ENCODE measurements around the gene ANLN.
A peak's percentile ranks its signal among the peaks of the same experiment; 100 is the strongest.

Gene ANLN

GRCh38 chr7:36407636-36408550 is 18.2 kb downstream of the ANLN start:
- no peak for DNase-seq (ENCODE audit: low spot score)
- Mint-ChIP-seq H3K4me3 (no peak overlapping the region), H3K27ac (no peak overlapping the region), H3K36me3 (ENCODE audit: low read depth) (peaks cover 36% of the 10 kb centered on the region), H3K27me3 (ENCODE audit: low read depth) (no peaks in the 10 kb centered on the region), H3K9me3 (no peaks in the 10 kb centered on the region), H3K4me1 (ENCODE audit: low read depth) (peaks cover 22% of the 10 kb centered on the region)

GRCh38 chr7:36408589-36408988 is 18.9 kb downstream of the ANLN start:
- Mint-ChIP-seq H3K27ac (no peak overlapping the region), H3K36me3 (ENCODE audit: low read depth) (peaks cover 31% of the 10 kb centered on the region), H3K27me3 (ENCODE audit: low read depth) (no peaks in the 10 kb centered on the region), H3K4me1 (ENCODE audit: low read depth) (peaks cover 17% of the 10 kb centered on the region), H3K9me3 (no peaks in the 10 kb centered on the region), H3K4me3 (no peak overlapping the region)
- DNase-seq (ENCODE audit: low spot score), result no peak

GRCh38 chr7:36409180-36409579 is 19.5 kb downstream of the ANLN start:
- no peaks in the 10 kb centered on the region for H3K9me3 Mint-ChIP-seq
- no peaks in the 10 kb centered on the region for H3K27me3 Mint-ChIP-seq (ENCODE audit: low read depth)
- H3K36me3 Mint-ChIP-seq (ENCODE audit: low read depth), result peaks cover 29% of the 10 kb centered on the region
- H3K27ac Mint-ChIP-seq, result no peak overlapping the region
- H3K4me3 Mint-ChIP-seq, result no peak overlapping the region
- peaks cover 17% of the 10 kb centered on the region for H3K4me1 Mint-ChIP-seq (ENCODE audit: low read depth)
- no peak for DNase-seq (ENCODE audit: low spot score)

GRCh38 chr7:36415144-36415543 is 25.5 kb downstream of the ANLN start:
- H3K4me3 Mint-ChIP-seq, result no peak overlapping the region
- DNase-seq (ENCODE audit: low spot score), result no peak
- H3K27ac Mint-ChIP-seq, result peak overlapping the region; percentile 34
- H3K4me1 Mint-ChIP-seq (ENCODE audit: low read depth), result peaks cover 1% of the 10 kb centered on the region
- H3K27me3 Mint-ChIP-seq (ENCODE audit: low read depth), result no peaks in the 10 kb centered on the region
- peaks cover 32% of the 10 kb centered on the region for H3K36me3 Mint-ChIP-seq (ENCODE audit: low read depth)
- no peaks in the 10 kb centered on the region for H3K9me3 Mint-ChIP-seq

GRCh38 chr7:36416251-36416650 is 26.6 kb downstream of the ANLN start:
- Mint-ChIP-seq H3K4me1 (ENCODE audit: low read depth) (peaks cover 1% of the 10 kb centered on the region), H3K4me3 (no peak overlapping the region), H3K9me3 (no peaks in the 10 kb centered on the region), H3K36me3 (ENCODE audit: low read depth) (peaks cover 38% of the 10 kb centered on the region), H3K27ac (no peak overlapping the region), H3K27me3 (ENCODE audit: low read depth) (no peaks in the 10 kb centered on the region)
- DNase-seq (ENCODE audit: low spot score), result no peak

- no peak overlapping the region for H3K4me3 Mint-ChIP-seq
- peaks cover 56% of the 10 kb centered on the region for H3K36me3 Mint-ChIP-seq (ENCODE audit: low read depth)
- no peaks in the 10 kb centered on the region for H3K27me3 Mint-ChIP-seq (ENCODE audit: low read depth)
- H3K4me1 Mint-ChIP-seq (ENCODE audit: low read depth), result no peaks in the 10 kb centered on the region
- H3K27ac Mint-ChIP-seq, result no peak overlapping the region
- no peak for DNase-seq (ENCODE audit: low spot score)
- H3K9me3 Mint-ChIP-seq, result no peaks in the 10 kb centered on the region
Observed at GRCh38 chr7:36420307-36420706, 30.6 kb downstream of the ANLN start.

- no peak for DNase-seq (ENCODE audit: low spot score)
- Mint-ChIP-seq H3K9me3 (no peaks in the 10 kb centered on the region), H3K4me3 (no peak overlapping the region), H3K36me3 (ENCODE audit: low read depth) (peaks cover 59% of the 10 kb centered on the region), H3K27me3 (ENCODE audit: low read depth) (no peaks in the 10 kb centered on the region), H3K27ac (no peak overlapping the region), H3K4me1 (ENCODE audit: low read depth) (no peaks in the 10 kb centered on the region)
Observed at GRCh38 chr7:36422072-36422471, 32.4 kb downstream of the ANLN start.

- Mint-ChIP-seq H3K36me3 (ENCODE audit: low read depth) (peaks cover 59% of the 10 kb centered on the region), H3K9me3 (no peaks in the 10 kb centered on the region), H3K27ac (no peak overlapping the region), H3K4me1 (ENCODE audit: low read depth) (no peaks in the 10 kb centered on the region), H3K4me3 (no peak overlapping the region), H3K27me3 (ENCODE audit: low read depth) (no peaks in the 10 kb centered on the region)
- no peak for DNase-seq (ENCODE audit: low spot score)
Observed at GRCh38 chr7:36423633-36424032, 34.0 kb downstream of the ANLN start.

- Mint-ChIP-seq H3K9me3 (peaks cover 16% of the 10 kb centered on the region), H3K27ac (no peak overlapping the region), H3K27me3 (ENCODE audit: low read depth) (no peaks in the 10 kb centered on the region), H3K4me3 (no peak overlapping the region), H3K36me3 (ENCODE audit: low read depth) (peaks cover 72% of the 10 kb centered on the region), H3K4me1 (ENCODE audit: low read depth) (no peaks in the 10 kb centered on the region)
- no peak for DNase-seq (ENCODE audit: low spot score)
Observed at GRCh38 chr7:36430186-36430585, 40.5 kb downstream of the ANLN start.

GRCh38 chr7:36430881-36431280 is 41.2 kb downstream of the ANLN start:
- Mint-ChIP-seq H3K27ac (no peak overlapping the region), H3K4me3 (no peak overlapping the region), H3K27me3 (ENCODE audit: low read depth) (no peaks in the 10 kb centered on the region), H3K4me1 (ENCODE audit: low read depth) (no peaks in the 10 kb centered on the region), H3K9me3 (peaks cover 16% of the 10 kb centered on the region), H3K36me3 (ENCODE audit: low read depth) (peaks cover 70% of the 10 kb centered on the region)
- no peak for DNase-seq (ENCODE audit: low spot score)

GRCh38 chr7:36438211-36438610 is 48.5 kb downstream of the ANLN start:
- H3K27me3 Mint-ChIP-seq (ENCODE audit: low read depth), result no peaks in the 10 kb centered on the region
- no peaks in the 10 kb centered on the region for H3K4me1 Mint-ChIP-seq (ENCODE audit: low read depth)
- no peaks in the 10 kb centered on the region for H3K9me3 Mint-ChIP-seq
- no peak overlapping the region for H3K4me3 Mint-ChIP-seq
- peaks cover 36% of the 10 kb centered on the region for H3K36me3 Mint-ChIP-seq (ENCODE audit: low read depth)
- no peak overlapping the region for H3K27ac Mint-ChIP-seq
- no peak for DNase-seq (ENCODE audit: low spot score)

- H3K4me3 Mint-ChIP-seq, result no peak overlapping the region
- H3K9me3 Mint-ChIP-seq, result no peaks in the 10 kb centered on the region
- H3K36me3 Mint-ChIP-seq (ENCODE audit: low read depth), result peaks cover 27% of the 10 kb centered on the region
- H3K4me1 Mint-ChIP-seq (ENCODE audit: low read depth), result no peaks in the 10 kb centered on the region
- no peak overlapping the region for H3K27ac Mint-ChIP-seq
- no peak for DNase-seq (ENCODE audit: low spot score)
- H3K27me3 Mint-ChIP-seq (ENCODE audit: low read depth), result no peaks in the 10 kb centered on the region
Observed at GRCh38 chr7:36439624-36440023, 50.0 kb downstream of the ANLN start.

- Mint-ChIP-seq H3K27ac (no peak overlapping the region), H3K4me1 (ENCODE audit: low read depth) (no peaks in the 10 kb centered on the region), H3K4me3 (no peak overlapping the region), H3K9me3 (no peaks in the 10 kb centered on the region), H3K36me3 (ENCODE audit: low read depth) (peaks cover 27% of the 10 kb centered on the region), H3K27me3 (ENCODE audit: low read depth) (no peaks in the 10 kb centered on the region)
- DNase-seq (ENCODE audit: low spot score), result no peak
Observed at GRCh38 chr7:36440880-36441279, 51.2 kb downstream of the ANLN start.

- H3K36me3 Mint-ChIP-seq (ENCODE audit: low read depth), result peaks cover 29% of the 10 kb centered on the region
- H3K27ac Mint-ChIP-seq, result no peak overlapping the region
- no peak for DNase-seq (ENCODE audit: low spot score)
- no peaks in the 10 kb centered on the region for H3K27me3 Mint-ChIP-seq (ENCODE audit: low read depth)
- H3K4me3 Mint-ChIP-seq, result no peak overlapping the region
- no peaks in the 10 kb centered on the region for H3K9me3 Mint-ChIP-seq
- H3K4me1 Mint-ChIP-seq (ENCODE audit: low read depth), result no peaks in the 10 kb centered on the region
Observed at GRCh38 chr7:36441344-36442022, 51.8 kb downstream of the ANLN start.

Measured in T-helper 2 cell treated with Interferon-gamma antibody and Interleukin-4, amounts not matched to agents 5 μg/mL and 100 μg/mL, for 36 hours (primary cell).